Esophagus muscularis mucosa (tissue), 4 donors: ENCODE data around the gene IKZF3. TPM values are rescaled to one million over a fixed set of nuclear protein-coding genes. Genes with fewer than 3 reads are reported as not detected.
"Not testable (repeated sequence)": the region's sequence is repeated elsewhere in the genome, so short reads cannot be mapped to it uniquely, and the experiment has no call there.

Source experiments
- DNase-seq: peaks from one replicate; pipeline ENCODE4 v3.0.0-alpha.2; 2017; ENCODE audit errors: extremely low spot score
- H3K27ac ChIP-seq, 4 donors: fragments of 200-600 bp; sonication (generic); replicated peaks in 1 of 4; 1 replicate in 3 of 4; 2 replicates in 1 of 4; pipeline ENCODE4 v1.5.1; 2016 to 2019; ENCODE audit warnings: mild to moderate bottlenecking in 1 of 4
- H3K27me3 ChIP-seq, 4 donors: fragments of 200-600 bp; sonication (generic); one replicate each; pipeline versions ENCODE4 v1.5.1 to v1.6.0; 2016 to 2019
- H3K36me3 ChIP-seq, 4 donors: fragments of 200-600 bp; sonication (generic); one replicate each; pipeline ENCODE4 v1.5.1; 2016 to 2019
- H3K4me1 ChIP-seq, 4 donors: fragments of 200-600 bp; sonication (generic); one replicate each; pipeline ENCODE4 v1.5.1; 2016 to 2019
- H3K4me3 ChIP-seq, 4 donors: fragments of 200-600 bp; sonication (generic); 1 replicate in 2 of 4; 2 replicates in 2 of 4; pipeline ENCODE4 v1.5.1; 2016 to 2019; ENCODE audit warnings: mild to moderate bottlenecking in 4 of 4, moderate library complexity in 1 of 4
- H3K9me3 ChIP-seq, 4 donors: fragments of 200-600 bp; sonication (generic); 1 replicate in 3 of 4; 2 replicates in 1 of 4; pipeline ENCODE4 v1.5.1; 2016 to 2019
- CTCF ChIP-seq, 3 experiments: fragments of 200-600 bp in 2 of 3; fragments of 450-650 bp in 1 of 3; sonication (generic) in 2 of 3; IDR thresholded peaks; one replicate each; pipeline ENCODE4 v1.5.1; 2017 to 2019; ENCODE audit warnings: antibody characterized with exemption in 3 of 3, mild to moderate bottlenecking in 2 of 3, moderate library complexity in 1 of 3
- EP300 ChIP-seq: sonication (generic); formaldehyde crosslinking; IDR thresholded peaks from one replicate; pipeline ENCODE4 v1.6.1; 2017; ENCODE audit warnings: antibody characterized with exemption
- POLR2A ChIP-seq: fragments of 450-650 bp; IDR thresholded peaks from one replicate; pipeline ENCODE4 v1.6.1; 2017; ENCODE audit warnings: antibody characterized with exemption, moderate library complexity, mild to moderate bottlenecking, low read depth
- POLR2AphosphoS5 ChIP-seq, 2 donors: sonication (generic); formaldehyde crosslinking; IDR thresholded peaks; one replicate each; pipeline ENCODE4 v1.6.1; 2017; ENCODE audit warnings: antibody characterized with exemption in 2 of 2
- WGBS: methylation state at CpG from one replicate; pipeline ENCODE4 v1.1.5; 2018; 5-methylcytosine and 5-hydroxymethylcytosine counted together
- intact Hi-C: fragments of 100-400 bp; cut with DNase I; formaldehyde crosslinking; loops from one replicate; pipeline ENCODE4 v1.15.1; 2023
- total RNA-seq, 4 donors: library from RNA; depleted of rRNA; stranded (reverse); fragments of >200 nt; gene quantifications; one replicate each; pipeline versions ENCODE4 v1.1.0 to v1.2.1, GENCODE V29; 2016

The IKZF3 gene
- total RNA-seq, 4 donors from 2014 or later, result 0.83 to 3.8 (median 1.3) TPM

GRCh38 chr17:39750131-39751015, 113.7 kb downstream of the IKZF3 start:
- H3K4me1 ChIP-seq, result peaks cover 20 to 26% (median 20%) of the 10 kb centered on the region in 4 donors
- H3K27ac ChIP-seq, result no peak overlapping the region
- 74% methylated on average over 6 of the region's 9 CpGs for WGBS
- H3K9me3 ChIP-seq, result no peaks in the 10 kb centered on the region
- intact Hi-C loops, result loop anchor here (5.0 to 10.0 kb wide), 2 partner anchors 113 to 204 kb away; partner anchors contain the start of gene STARD3
- DNase-seq, result no peak
- H3K36me3 ChIP-seq, result no peaks in the 10 kb centered on the region
- no peak for TF ChIP-seq POLR2AphosphoS5 (IDR thresholded peaks at IDR 0.05)
- TF ChIP-seq EP300, result no peak
- TF ChIP-seq CTCF (IDR thresholded peaks at IDR 0.05), result no peak
- TF ChIP-seq POLR2A, result no peak
- H3K4me3 ChIP-seq, result no peak overlapping the region
- H3K27me3 ChIP-seq, result peaks cover 0 to 14% (median 0%) of the 10 kb centered on the region in 4 donors

- H3K4me1 ChIP-seq, result peaks cover 6 to 18% (median 7%) of the 10 kb centered on the region in 4 donors
- H3K27me3 ChIP-seq, result peaks cover 0 to 30% (median 0%) of the 10 kb centered on the region in 4 donors
- H3K4me3 ChIP-seq, H3K27ac ChIP-seq, H3K36me3 ChIP-seq, H3K9me3 ChIP-seq, intact Hi-C loops, DNase-seq: not testable (repeated sequence)
- WGBS, result 92% methylated on average over 8 of the region's 8 CpGs
Measured at GRCh38 chr17:39748444-39749034, 115.6 kb downstream of the IKZF3 start.

GRCh38 chr17:39747745-39748144, 116.4 kb downstream of the IKZF3 start:
- 93% methylated on average over 4 of the region's 4 CpGs for WGBS
- intact Hi-C loops, result no loop called here
- H3K4me1 ChIP-seq, result peaks cover 0 to 11% (median 0%) of the 10 kb centered on the region in 4 donors
- H3K27me3 ChIP-seq, result peaks cover 0 to 37% (median 0%) of the 10 kb centered on the region in 4 donors
- no peaks in the 10 kb centered on the region for H3K9me3 ChIP-seq
- H3K27ac ChIP-seq, result no peak overlapping the region
- TF ChIP-seq POLR2AphosphoS5 (IDR thresholded peaks at IDR 0.05) (no peak), EP300 (no peak), POLR2A (no peak), CTCF (IDR thresholded peaks at IDR 0.05) (no peak)
- H3K4me3 ChIP-seq, result no peak overlapping the region
- no peak for DNase-seq
- no peaks in the 10 kb centered on the region for H3K36me3 ChIP-seq

- Histone ChIP-seq H3K9me3 (no peaks in the 10 kb centered on the region), H3K27me3 (peaks cover 0 to 54% (median 1%) of the 10 kb centered on the region in 4 donors), H3K36me3 (no peaks in the 10 kb centered on the region), H3K27ac (no peak overlapping the region), H3K4me3 (no peak overlapping the region), H3K4me1 (peaks cover 0 to 13% (median 0%) of the 10 kb centered on the region in 4 donors)
- intact Hi-C loops, result no loop called here
- no peak for TF ChIP-seq CTCF (IDR thresholded peaks at IDR 0.05)
- WGBS, result 98% methylated on average over 7 of the region's 7 CpGs
- no peak for DNase-seq
Measured at GRCh38 chr17:39746145-39746461, 118.0 kb downstream of the IKZF3 start.

- peaks cover 0 to 55% (median 5%) of the 10 kb centered on the region in 4 donors for H3K27me3 ChIP-seq
- intact Hi-C loops, result no loop called here
- H3K4me3 ChIP-seq, result no peak overlapping the region
- H3K27ac ChIP-seq, result no peak overlapping the region
- TF ChIP-seq EP300 (no peak), POLR2AphosphoS5 (IDR thresholded peaks at IDR 0.05) (no peak), POLR2A (no peak), CTCF (IDR thresholded peaks at IDR 0.05) (no peak)
- H3K9me3 ChIP-seq, result no peaks in the 10 kb centered on the region
- DNase-seq, result no peak
- WGBS, result 91% methylated on average over 18 of the region's 23 CpGs
- H3K36me3 ChIP-seq, result no peaks in the 10 kb centered on the region
- peaks cover 0 to 13% (median 1%) of the 10 kb centered on the region in 4 donors for H3K4me1 ChIP-seq
Measured at GRCh38 chr17:39745335-39746144, 118.6 kb downstream of the IKZF3 start.
